Skeletal muscle satellite cell (primary cell): ENCODE results near the gene MCM9.

Experiments used
- H3K27me3 ChIP-seq: 2 replicates; pipeline ENCODE4 v1.7.0; 2013; ENCODE audit warnings: low read length; ENCODE audit not compliant: control insufficient read depth, insufficient read depth
- H3K36me3 ChIP-seq: 2 replicates; pipeline ENCODE4 v1.7.0; 2013; ENCODE audit warnings: mild to moderate bottlenecking, control low read depth, low read length; ENCODE audit not compliant: insufficient read depth
- H3K4me1 ChIP-seq: 2 replicates; pipeline ENCODE4 v1.7.0; 2013; ENCODE audit warnings: low read length; ENCODE audit not compliant: control insufficient read depth, insufficient read depth
- H3K4me2 ChIP-seq: 2 replicates; pipeline ENCODE4 v1.7.0; 2013; ENCODE audit warnings: mild to moderate bottlenecking, low read length
- H3K4me3 ChIP-seq: 2 replicates; pipeline ENCODE4 v1.7.0; 2013; ENCODE audit warnings: low read length
- H3K9ac ChIP-seq: 2 replicates; pipeline ENCODE4 v1.7.0; 2013; ENCODE audit warnings: mild to moderate bottlenecking, low read depth, low read length, moderate library complexity
- H3K9me3 ChIP-seq: replicated peaks from 2 replicates; pipeline ENCODE4 v1.7.0; 2013; ENCODE audit warnings: mild to moderate bottlenecking, control low read depth, low read length

MCM9 gene

GRCh38 chr6:118965371-118965770 is 30.4 kb upstream of the MCM9 start:
- no peak overlapping the region for H3K4me3 ChIP-seq

GRCh38 chr6:118963003-118963402 is 28.0 kb upstream of the MCM9 start:
- Histone ChIP-seq H3K36me3 (no peaks in the 10 kb centered on the region), H3K4me2 (no peak overlapping the region), H3K9ac (no peak overlapping the region), H3K4me1 (no peaks in the 10 kb centered on the region), H3K27me3 (no peaks in the 10 kb centered on the region), H3K9me3 (no peaks in the 10 kb centered on the region), H3K4me3 (no peak overlapping the region)

More at GRCh38 chr6:118965371-118965770, 30.4 kb upstream of the MCM9 start:
- no peaks in the 10 kb centered on the region for H3K4me1 ChIP-seq
- no peak overlapping the region for H3K4me2 ChIP-seq
- H3K9ac ChIP-seq: no peak overlapping the region
- H3K9me3 ChIP-seq: no peaks in the 10 kb centered on the region
- H3K36me3 ChIP-seq: no peaks in the 10 kb centered on the region
- H3K27me3 ChIP-seq: no peaks in the 10 kb centered on the region

- no peaks in the 10 kb centered on the region for H3K36me3 ChIP-seq
- no peaks in the 10 kb centered on the region for H3K27me3 ChIP-seq
- H3K4me2 ChIP-seq: no peak overlapping the region
- H3K4me3 ChIP-seq: no peak overlapping the region
- no peaks in the 10 kb centered on the region for H3K4me1 ChIP-seq
- H3K9me3 ChIP-seq: no peaks in the 10 kb centered on the region
- no peak overlapping the region for H3K9ac ChIP-seq
These were observed 24.9 kb upstream of the MCM9 start for GRCh38 chr6:118959903-118960302.

GRCh38 chr6:118953391-118953790 is 18.4 kb upstream of the MCM9 start:
- Histone ChIP-seq H3K9ac (no peak overlapping the region), H3K27me3 (no peaks in the 10 kb centered on the region), H3K4me2 (no peak overlapping the region), H3K9me3 (no peaks in the 10 kb centered on the region), H3K4me1 (no peaks in the 10 kb centered on the region), H3K36me3 (no peaks in the 10 kb centered on the region), H3K4me3 (no peak overlapping the region)

- Histone ChIP-seq H3K4me2 (no peak overlapping the region), H3K27me3 (no peaks in the 10 kb centered on the region), H3K36me3 (no peaks in the 10 kb centered on the region), H3K9ac (no peak overlapping the region), H3K9me3 (no peaks in the 10 kb centered on the region), H3K4me1 (no peaks in the 10 kb centered on the region), H3K4me3 (no peak overlapping the region)
These were observed 17.7 kb upstream of the MCM9 start for GRCh38 chr6:118952683-118953082.

GRCh38 chr6:118945217-118945616 is 10.3 kb upstream of the MCM9 start:
- H3K9ac ChIP-seq: no peak overlapping the region
- no peak overlapping the region for H3K4me3 ChIP-seq
- no peaks in the 10 kb centered on the region for H3K4me1 ChIP-seq
- H3K36me3 ChIP-seq: no peaks in the 10 kb centered on the region
- H3K9me3 ChIP-seq: no peaks in the 10 kb centered on the region
- no peaks in the 10 kb centered on the region for H3K27me3 ChIP-seq
- no peak overlapping the region for H3K4me2 ChIP-seq

- H3K36me3 ChIP-seq: no peaks in the 10 kb centered on the region
- H3K4me3 ChIP-seq: no peak overlapping the region
- H3K9ac ChIP-seq: no peak overlapping the region
- H3K9me3 ChIP-seq: no peaks in the 10 kb centered on the region
- H3K4me1 ChIP-seq: no peaks in the 10 kb centered on the region
- H3K27me3 ChIP-seq: no peaks in the 10 kb centered on the region
- no peak overlapping the region for H3K4me2 ChIP-seq
These were observed 5.8 kb upstream of the MCM9 start for GRCh38 chr6:118940770-118941169.

GRCh38 chr6:118939683-118940082 is 4.7 kb upstream of the MCM9 start:
- Histone ChIP-seq H3K9me3 (no peaks in the 10 kb centered on the region), H3K4me2 (no peak overlapping the region), H3K27me3 (no peaks in the 10 kb centered on the region), H3K9ac (no peak overlapping the region), H3K4me3 (no peak overlapping the region), H3K36me3 (no peaks in the 10 kb centered on the region), H3K4me1 (peaks cover 3% of the 10 kb centered on the region)

GRCh38 chr6:118935978-118936703 is 1.2 kb upstream of the MCM9 start:
- Histone ChIP-seq H3K36me3 (peaks cover 3% of the 10 kb centered on the region), H3K4me1 (peaks cover 3% of the 10 kb centered on the region), H3K9me3 (no peaks in the 10 kb centered on the region), H3K4me3 (no peak overlapping the region), H3K9ac (no peak overlapping the region), H3K27me3 (no peaks in the 10 kb centered on the region), H3K4me2 (peak overlapping the region; percentile 96)

- Histone ChIP-seq H3K4me3 (peak overlapping the region; percentile 96), H3K4me2 (peak overlapping the region; percentile 96), H3K27me3 (no peaks in the 10 kb centered on the region), H3K36me3 (peaks cover 10% of the 10 kb centered on the region), H3K4me1 (peaks cover 3% of the 10 kb centered on the region), H3K9ac (peak overlapping the region; percentile 94), H3K9me3 (no peaks in the 10 kb centered on the region)
These were observed 341 bp upstream of the MCM9 start for GRCh38 chr6:118935331-118935668.

GRCh38 chr6:118933855-118934460 is 1.0 kb downstream of the MCM9 start:
- no peaks in the 10 kb centered on the region for H3K9me3 ChIP-seq
- H3K4me3 ChIP-seq: peak overlapping the region; percentile 96
- no peak overlapping the region for H3K9ac ChIP-seq
- peaks cover 20% of the 10 kb centered on the region for H3K36me3 ChIP-seq
- H3K27me3 ChIP-seq: no peaks in the 10 kb centered on the region
- peaks cover 3% of the 10 kb centered on the region for H3K4me1 ChIP-seq
- peak overlapping the region; percentile 96 for H3K4me2 ChIP-seq

- no peak overlapping the region for H3K4me2 ChIP-seq
- H3K36me3 ChIP-seq: peaks cover 27% of the 10 kb centered on the region
- no peaks in the 10 kb centered on the region for H3K9me3 ChIP-seq
- H3K4me3 ChIP-seq: no peak overlapping the region
- H3K4me1 ChIP-seq: peaks cover 3% of the 10 kb centered on the region
- no peaks in the 10 kb centered on the region for H3K27me3 ChIP-seq
- no peak overlapping the region for H3K9ac ChIP-seq
These were observed 2.5 kb downstream of the MCM9 start for GRCh38 chr6:118932421-118932820.
